ENCODE data around the gene RANBP17.

DNA sequence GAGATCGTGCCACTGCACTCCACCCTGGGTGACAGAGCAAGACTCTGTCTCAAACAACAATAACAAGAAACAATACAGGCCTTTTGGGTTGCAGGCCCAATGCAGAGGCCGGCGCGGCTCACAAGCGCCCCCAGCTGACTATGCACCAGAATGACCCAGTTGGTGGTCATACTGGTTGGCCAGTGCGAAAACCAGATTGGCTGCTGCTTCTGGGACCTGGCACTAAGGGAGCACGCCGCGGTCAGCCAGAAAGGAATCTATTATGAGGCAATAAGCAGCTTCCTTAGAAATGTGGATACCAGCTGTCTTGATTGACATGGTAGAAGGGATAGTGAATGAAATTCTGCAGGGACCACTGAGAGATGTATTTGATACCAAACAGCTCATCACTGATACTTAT is 35.0 kb downstream of the RANBP17 start:
- TF ChIP-seq, protein P1, sequence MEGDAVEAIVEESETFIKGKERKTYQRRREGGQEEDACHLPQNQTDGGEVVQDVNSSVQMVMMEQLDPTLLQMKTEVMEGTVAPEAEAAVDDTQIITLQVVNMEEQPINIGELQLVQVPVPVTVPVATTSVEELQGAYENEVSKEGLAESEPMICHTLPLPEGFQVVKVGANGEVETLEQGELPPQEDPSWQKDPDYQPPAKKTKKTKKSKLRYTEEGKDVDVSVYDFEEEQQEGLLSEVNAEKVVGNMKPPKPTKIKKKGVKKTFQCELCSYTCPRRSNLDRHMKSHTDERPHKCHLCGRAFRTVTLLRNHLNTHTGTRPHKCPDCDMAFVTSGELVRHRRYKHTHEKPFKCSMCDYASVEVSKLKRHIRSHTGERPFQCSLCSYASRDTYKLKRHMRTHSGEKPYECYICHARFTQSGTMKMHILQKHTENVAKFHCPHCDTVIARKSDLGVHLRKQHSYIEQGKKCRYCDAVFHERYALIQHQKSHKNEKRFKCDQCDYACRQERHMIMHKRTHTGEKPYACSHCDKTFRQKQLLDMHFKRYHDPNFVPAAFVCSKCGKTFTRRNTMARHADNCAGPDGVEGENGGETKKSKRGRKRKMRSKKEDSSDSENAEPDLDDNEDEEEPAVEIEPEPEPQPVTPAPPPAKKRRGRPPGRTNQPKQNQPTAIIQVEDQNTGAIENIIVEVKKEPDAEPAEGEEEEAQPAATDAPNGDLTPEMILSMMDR (IDR thresholded peaks at IDR 0.05; ENCODE audit: insufficient read depth, low read length) = no peak
- no peak for TF ChIP-seq SPI1 (IDR thresholded peaks at IDR 0.05; ENCODE audit: borderline replicate concordance, low read depth)
- TF ChIP-seq POLR2AphosphoS5 (IDR thresholded peaks at IDR 0.05; ENCODE audit: low read depth) = no peak

Measured in HL-60 (cell line).